Measurements from ENCODE around the gene TAS2R60. TPM values are rescaled to one million over a fixed set of nuclear protein-coding genes. Genes with fewer than 3 reads are reported as not detected.

The TAS2R60 gene
- total and polyA plus RNA-seq, 2 of the 8 experiments (the other 6 are each of a cell fraction or from before 2014, with no cell fraction given): 0.15 to 0.32 TPM

DNA sequence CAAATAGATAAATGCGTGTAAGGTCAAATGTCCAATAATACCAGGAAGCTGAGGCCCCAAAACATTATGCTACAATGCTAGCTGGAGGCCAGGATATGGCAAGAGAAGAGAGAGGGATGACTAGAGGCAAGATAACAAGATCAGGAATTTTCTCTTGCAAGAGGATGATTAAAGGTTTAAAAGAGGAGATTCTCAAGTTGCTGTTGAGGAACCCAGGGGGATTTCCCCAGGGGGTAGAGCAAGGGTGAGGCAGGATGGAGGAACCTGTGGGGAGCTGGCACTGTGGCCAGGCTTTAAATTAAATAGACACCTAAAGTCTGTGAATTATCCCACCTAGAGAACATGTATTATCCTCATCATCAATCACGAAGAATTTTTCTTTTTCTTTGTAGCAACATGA is 3.4 kb upstream of the TAS2R60 start:
- WGBS, 2 experiments (ENCODE audit: extremely low coverage in 1 of 2, insufficient coverage in 1 of 2, insufficient read length in 1 of 2, insufficient replicate concordance in 2 of 2, low coverage in 1 of 2, low lambda C conversion rate in 2 of 2, missing lambda C conversion rate in 1 of 2): 89% methylated on average over 2 of the region's 2 CpGs; no CpG with 5 or more reads in 1 of the 2 experiments
- H2BK20ac ChIP-seq (ENCODE audit: low read length): no peak overlapping the region
- FAIRE-seq: no peak
- no peak overlapping the region for H3K9ac ChIP-seq (replicated peaks in 1 of 4; ENCODE audit: extremely low read depth in 1 of 4, low read depth in 3 of 4, low read length in 3 of 4)
- no peak overlapping the region for H3K56ac ChIP-seq (replicated peaks; ENCODE audit: insufficient read length, low read depth, low read length)
- no peak overlapping the region for H2AFZ ChIP-seq (ENCODE audit: low read length)
- H3K79me1 ChIP-seq (ENCODE audit: low read depth, low read length): no peaks in the 10 kb centered on the region
- H3K4ac ChIP-seq (replicated peaks; ENCODE audit: insufficient read length, low read depth, low read length): no peak overlapping the region
- no peaks in the 10 kb centered on the region for H4K20me1 ChIP-seq (replicated peaks in 1 of 2; ENCODE audit: control insufficient read depth in 1 of 2, insufficient read depth in 2 of 2, low read length in 2 of 2)
- no peak overlapping the region for H2AK5ac ChIP-seq (ENCODE audit: low read depth, low read length)
- no peak overlapping the region for H4K91ac ChIP-seq (replicated peaks; ENCODE audit: insufficient read length, low read length)
- no peak overlapping the region for H2BK15ac ChIP-seq (ENCODE audit: low read length)
- ChIA-PET CTCF (ENCODE audit: partially characterized antibody) (interaction anchor here (0.6 to 0.7 kb wide), 2 partner anchors 12 to 14 kb away, joined by 3 read pairs; no protein-coding TSS in a partner anchor), POLR2A (ENCODE audit: partially characterized antibody) (no interaction called here)
- no peak overlapping the region for H3K4me2 ChIP-seq (ENCODE audit: insufficient read depth in 1 of 2, low read depth in 2 of 2, low read length in 2 of 2)
- H3K18ac ChIP-seq (ENCODE audit: extremely low read depth, low read length): no peak overlapping the region
- no peak overlapping the region for H4K8ac ChIP-seq (ENCODE audit: extremely low read depth, insufficient read depth, low read length)
- DNase-seq (ENCODE audit: low read depth in 1 of 2, low spot score in 2 of 2): no peak
- no peak overlapping the region for H3K14ac ChIP-seq (ENCODE audit: insufficient read length)
- H3K4me1 ChIP-seq (replicated peaks in 1 of 4; ENCODE audit: control insufficient read depth in 3 of 4, insufficient read depth in 4 of 4, low read length in 3 of 4): peaks cover 2 to 8% (median 6%) of the 10 kb centered on the region in 4 experiments
- no peak overlapping the region for H2BK5ac ChIP-seq (ENCODE audit: low read depth, low read length)
- no peaks in the 10 kb centered on the region for H3K79me2 ChIP-seq (ENCODE audit: control insufficient read depth in 1 of 2, insufficient read depth in 2 of 2, low read length in 2 of 2)
- no peaks in the 10 kb centered on the region; a peak in 2 of 4 replicates for H3K9me3 ChIP-seq (ENCODE audit: insufficient read depth in 2 of 2, low read depth in 1 of 2, low read length in 1 of 2)
- no peak overlapping the region for H2BK120ac ChIP-seq (replicated peaks; ENCODE audit: low read depth, low read length)
- H3K27ac ChIP-seq (ENCODE audit: low read depth, low read length): no peak overlapping the region
- H3K23ac ChIP-seq (ENCODE audit: insufficient read length): no peak overlapping the region
- H3K4me3 ChIP-seq (ENCODE audit: extremely low read depth in 1 of 4, insufficient read depth in 2 of 4, low read depth in 3 of 4, low read length in 4 of 4): no peak overlapping the region
- no peaks in the 10 kb centered on the region for H3K23me2 ChIP-seq (ENCODE audit: low read depth, low read length)
- no peak overlapping the region for H2BK12ac ChIP-seq (ENCODE audit: low read depth, low read length)
- H3K36me3 ChIP-seq (ENCODE audit: control insufficient read depth in 2 of 4, insufficient read depth in 4 of 4, low read length in 3 of 4): no peaks in the 10 kb centered on the region
- peaks cover 0 to 1% (median 0%) of the 10 kb centered on the region in 4 experiments; a peak in 1 of 7 replicates for H3K27me3 ChIP-seq (replicated peaks in 1 of 4; ENCODE audit: control insufficient read depth in 3 of 4, extremely low read depth in 1 of 4, insufficient read depth in 3 of 4, low read length in 3 of 4)
- H4K5ac ChIP-seq (ENCODE audit: insufficient read length, low read depth, low read length): no peak overlapping the region
- TF ChIP-seq FOSL1 (IDR thresholded peaks at IDR 0.05; ENCODE audit: insufficient read depth, low read depth, low read length) (no peak), EZH2 (IDR thresholded peaks at IDR 0.05; ENCODE audit: low read depth, low read length, severe bottlenecking) (no peak), EP300 (IDR thresholded peaks at IDR 0.05; ENCODE audit: borderline replicate concordance in 1 of 2, low read depth in 2 of 2, low read length in 2 of 2) (no peak), RAD21 (IDR thresholded peaks at IDR 0.05 in 1 of 2, conservative IDR thresholded peaks at IDR 0.05 in 1 of 2; ENCODE audit: low read depth in 2 of 2, low read length in 2 of 2) (no peak), TCF12 (IDR thresholded peaks at IDR 0.05; ENCODE audit: low read depth, low read length) (no peak), RFX5 (IDR thresholded peaks at IDR 0.05; ENCODE audit: borderline replicate concordance, low read depth, low read length) (no peak), POLR2A (IDR thresholded peaks at IDR 0.05; ENCODE audit: control extremely low read depth in 1 of 2, low read depth in 2 of 2, low read length in 2 of 2) (no peak)
- TF ChIP-seq, protein P1, sequence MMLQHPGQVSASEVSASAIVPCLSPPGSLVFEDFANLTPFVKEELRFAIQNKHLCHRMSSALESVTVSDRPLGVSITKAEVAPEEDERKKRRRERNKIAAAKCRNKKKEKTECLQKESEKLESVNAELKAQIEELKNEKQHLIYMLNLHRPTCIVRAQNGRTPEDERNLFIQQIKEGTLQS (IDR thresholded peaks at IDR 0.05; ENCODE audit: insufficient read depth, low read depth, low read length): no peak
- TF ChIP-seq, protein P2, sequence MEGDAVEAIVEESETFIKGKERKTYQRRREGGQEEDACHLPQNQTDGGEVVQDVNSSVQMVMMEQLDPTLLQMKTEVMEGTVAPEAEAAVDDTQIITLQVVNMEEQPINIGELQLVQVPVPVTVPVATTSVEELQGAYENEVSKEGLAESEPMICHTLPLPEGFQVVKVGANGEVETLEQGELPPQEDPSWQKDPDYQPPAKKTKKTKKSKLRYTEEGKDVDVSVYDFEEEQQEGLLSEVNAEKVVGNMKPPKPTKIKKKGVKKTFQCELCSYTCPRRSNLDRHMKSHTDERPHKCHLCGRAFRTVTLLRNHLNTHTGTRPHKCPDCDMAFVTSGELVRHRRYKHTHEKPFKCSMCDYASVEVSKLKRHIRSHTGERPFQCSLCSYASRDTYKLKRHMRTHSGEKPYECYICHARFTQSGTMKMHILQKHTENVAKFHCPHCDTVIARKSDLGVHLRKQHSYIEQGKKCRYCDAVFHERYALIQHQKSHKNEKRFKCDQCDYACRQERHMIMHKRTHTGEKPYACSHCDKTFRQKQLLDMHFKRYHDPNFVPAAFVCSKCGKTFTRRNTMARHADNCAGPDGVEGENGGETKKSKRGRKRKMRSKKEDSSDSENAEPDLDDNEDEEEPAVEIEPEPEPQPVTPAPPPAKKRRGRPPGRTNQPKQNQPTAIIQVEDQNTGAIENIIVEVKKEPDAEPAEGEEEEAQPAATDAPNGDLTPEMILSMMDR (IDR thresholded peaks at IDR 0.05; ENCODE audit: control extremely low read depth in 1 of 3, insufficient read depth in 1 of 3, low read depth in 1 of 3, low read length in 3 of 3): no peak
- TF ChIP-seq, protein P3, sequence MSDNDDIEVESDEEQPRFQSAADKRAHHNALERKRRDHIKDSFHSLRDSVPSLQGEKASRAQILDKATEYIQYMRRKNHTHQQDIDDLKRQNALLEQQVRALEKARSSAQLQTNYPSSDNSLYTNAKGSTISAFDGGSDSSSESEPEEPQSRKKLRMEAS (IDR thresholded peaks at IDR 0.05): no peak
